Stimulated activated CD8-positive, alpha-beta memory T cell treated with anti-CD3 and anti-CD28 coated beads, Interleukin-7, amount 100 ng/mL, for 48 hours (primary cell): ENCODE measurements around the gene BRCA2.

Experiments
- DNase-seq, 2 donors: peaks; one replicate each; pipeline ENCODE4 v3.0.0-alpha.2; 2020; ENCODE audit warnings: low read depth in 1 of 2; ENCODE audit errors: extremely low read depth in 1 of 2

Gene BRCA2

GRCh38 chr13:32315238-32316027 is at the start of gene BRCA2, which contains the start of gene ZAR1L:
Gene BRCA2, plus strand, starts transcription at chr13:32315508. Its CDS starts 953 bp downstream, at chr13:32316461.
Gene ZAR1L, minus strand, starts transcription at chr13:32315363. Its CDS starts 3,438 bp downstream, at chr13:32311925.
- DNase-seq, result peak; percentile 78

DNA sequence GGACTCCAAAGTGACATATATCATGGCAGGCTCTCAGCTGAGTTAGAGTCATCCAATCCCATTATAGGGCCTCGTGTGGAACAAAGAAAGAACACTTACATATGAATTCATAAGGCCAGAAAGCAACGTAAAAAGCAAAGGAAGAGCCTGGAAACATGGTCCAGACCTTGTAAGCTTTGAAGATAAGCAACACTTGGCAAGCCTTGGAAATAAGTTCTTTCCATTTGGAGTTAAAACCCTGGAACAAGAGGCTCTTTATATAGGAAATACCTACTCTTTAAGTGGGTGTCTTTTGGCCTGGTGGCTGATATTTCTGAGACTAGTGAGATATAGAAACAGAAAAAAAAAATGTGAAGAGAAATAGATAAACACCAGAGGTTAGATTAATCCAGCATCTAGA is 49.6 kb upstream of the BRCA2 start:
- DNase-seq, result no peak

GRCh38 chr13:32266130-32266529 is 49.2 kb upstream of the BRCA2 start:
- no peak for DNase-seq

GRCh38 chr13:32267836-32268439 is 47.4 kb upstream of the BRCA2 start:
- DNase-seq, result peak in 1 of 2 donors; percentile 8

- no peak for DNase-seq
Measured at GRCh38 chr13:32272021-32272683, 43.2 kb upstream of the BRCA2 start.

GRCh38 chr13:32277839-32278238 is 37.5 kb upstream of the BRCA2 start:
- DNase-seq, result no peak

DNA sequence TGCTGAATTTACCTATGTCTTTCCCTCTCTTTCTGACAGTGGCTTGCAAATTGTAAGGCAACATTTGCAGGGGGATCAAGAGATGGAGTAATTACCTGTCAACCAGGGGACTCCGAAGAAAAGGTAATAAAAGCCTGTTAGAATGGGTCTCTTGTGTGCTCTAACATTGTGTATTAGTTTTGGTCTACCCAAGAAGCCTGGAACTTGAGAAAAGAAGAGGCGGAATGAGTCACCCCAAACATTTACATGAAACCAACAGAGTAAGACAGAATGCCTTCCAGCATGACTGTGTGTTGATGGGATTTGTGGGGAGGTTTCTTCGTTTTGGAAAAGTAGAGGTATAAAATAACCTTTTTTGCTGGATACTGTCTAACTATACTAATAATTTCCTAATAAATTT is 36.9 kb upstream of the BRCA2 start:
- no peak for DNase-seq

- no peak for DNase-seq
Measured at GRCh38 chr13:32281096-32281495, 34.2 kb upstream of the BRCA2 start.

GRCh38 chr13:32282096-32282711 is 33.1 kb upstream of the BRCA2 start:
- DNase-seq, result no peak

DNA sequence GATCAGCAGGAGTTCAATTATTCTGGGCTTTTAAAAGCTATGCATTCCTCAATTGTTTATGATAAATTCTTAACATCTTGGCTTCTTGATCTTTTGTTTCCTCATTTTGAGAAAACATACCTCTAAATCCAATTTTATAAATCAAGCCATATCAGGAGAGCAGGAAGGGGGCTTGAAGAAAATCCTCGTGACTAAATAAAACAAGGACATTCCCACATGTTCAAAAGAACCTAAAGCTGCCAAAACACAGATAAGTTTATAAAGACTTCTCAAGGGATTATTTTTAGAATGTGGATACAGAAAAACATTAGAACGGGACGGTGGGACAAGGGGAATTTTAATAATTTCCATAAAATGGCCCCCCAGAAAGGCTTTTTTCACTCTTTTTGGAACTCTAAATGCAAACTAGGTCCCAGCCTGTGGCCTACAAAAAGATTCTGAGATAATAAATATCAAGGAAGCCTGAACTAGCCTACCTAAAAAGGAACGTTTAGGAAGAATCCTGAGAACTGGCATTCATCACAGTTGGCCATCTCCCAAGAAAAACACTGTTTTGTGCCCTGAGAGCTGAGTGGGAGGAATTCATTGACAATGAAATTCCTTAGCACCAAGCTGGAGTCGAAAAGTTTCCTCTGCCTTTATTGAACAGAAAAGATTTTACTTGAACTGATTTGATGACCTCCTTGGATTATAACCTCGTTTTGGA is 30.2 kb upstream of the BRCA2 start:
- no peak for DNase-seq

- no peak for DNase-seq
Measured at GRCh38 chr13:32285633-32285965, 29.7 kb upstream of the BRCA2 start.

DNA sequence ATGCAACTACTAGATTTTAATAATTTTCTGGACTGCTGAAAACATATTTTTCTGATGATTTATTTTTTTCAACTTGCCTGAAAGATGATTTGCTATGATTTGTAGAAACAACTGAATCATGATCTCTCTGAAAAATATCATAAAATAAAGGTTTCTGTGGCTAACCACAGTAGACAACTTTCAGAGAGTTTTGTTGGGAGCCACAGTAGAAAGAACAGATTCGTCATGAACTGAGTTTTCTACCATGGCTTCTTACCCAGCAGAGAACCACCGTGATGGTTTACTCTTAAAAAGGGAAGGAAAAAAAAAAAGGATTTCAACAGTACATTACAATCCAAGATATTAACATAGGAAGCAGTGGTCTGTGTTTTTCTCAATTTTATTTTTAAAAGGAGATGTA is 18.1 kb upstream of the BRCA2 start:
- DNase-seq, result no peak

GRCh38 chr13:32298695-32299094 is 16.6 kb upstream of the BRCA2 start:
- DNase-seq, result no peak

- DNase-seq, result no peak
Measured at GRCh38 chr13:32299893-32300292, 15.4 kb upstream of the BRCA2 start.

- no peak for DNase-seq
Measured at GRCh38 chr13:32300406-32300805, 14.9 kb upstream of the BRCA2 start.

DNA sequence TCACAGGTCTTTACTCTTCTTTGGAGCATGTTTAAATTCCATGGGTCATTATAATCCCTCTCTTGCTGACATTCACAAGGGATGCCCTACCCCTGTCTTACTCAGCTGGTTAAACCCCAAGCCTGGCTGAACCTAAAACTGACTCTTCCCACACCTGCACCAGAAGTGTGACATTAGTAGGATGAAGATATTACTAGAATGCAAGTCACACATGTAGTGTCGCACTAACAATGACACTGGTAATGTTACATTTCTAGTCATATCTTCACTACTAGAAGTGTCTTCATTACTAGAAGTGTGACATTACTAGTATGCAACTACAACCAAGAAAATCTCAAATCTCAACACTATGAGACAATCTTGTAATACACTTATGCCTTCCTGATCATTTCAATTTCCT is 14.4 kb upstream of the BRCA2 start:
- no peak for DNase-seq

DNA sequence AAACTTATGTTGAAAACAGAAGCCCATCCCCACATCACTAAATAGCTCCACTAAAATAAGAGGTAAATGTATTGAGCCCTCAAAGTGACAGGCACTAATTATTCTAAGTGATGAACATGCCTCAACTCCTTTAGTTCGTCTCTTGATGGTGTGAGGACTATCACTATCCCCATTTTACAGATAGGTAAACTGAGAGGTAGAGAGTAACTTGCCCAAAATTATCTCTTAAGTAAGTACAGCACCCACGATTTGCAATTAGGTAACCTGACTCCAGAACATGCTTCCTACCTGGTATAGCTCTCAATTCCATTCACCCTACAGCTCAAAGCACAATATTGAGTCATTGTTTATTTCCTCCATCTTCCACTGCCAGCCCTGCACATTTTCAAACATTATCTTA is 12.8 kb upstream of the BRCA2 start:
- DNase-seq, result no peak

- no peak for DNase-seq
Measured at GRCh38 chr13:32305646-32306045, 9.7 kb upstream of the BRCA2 start.

DNA sequence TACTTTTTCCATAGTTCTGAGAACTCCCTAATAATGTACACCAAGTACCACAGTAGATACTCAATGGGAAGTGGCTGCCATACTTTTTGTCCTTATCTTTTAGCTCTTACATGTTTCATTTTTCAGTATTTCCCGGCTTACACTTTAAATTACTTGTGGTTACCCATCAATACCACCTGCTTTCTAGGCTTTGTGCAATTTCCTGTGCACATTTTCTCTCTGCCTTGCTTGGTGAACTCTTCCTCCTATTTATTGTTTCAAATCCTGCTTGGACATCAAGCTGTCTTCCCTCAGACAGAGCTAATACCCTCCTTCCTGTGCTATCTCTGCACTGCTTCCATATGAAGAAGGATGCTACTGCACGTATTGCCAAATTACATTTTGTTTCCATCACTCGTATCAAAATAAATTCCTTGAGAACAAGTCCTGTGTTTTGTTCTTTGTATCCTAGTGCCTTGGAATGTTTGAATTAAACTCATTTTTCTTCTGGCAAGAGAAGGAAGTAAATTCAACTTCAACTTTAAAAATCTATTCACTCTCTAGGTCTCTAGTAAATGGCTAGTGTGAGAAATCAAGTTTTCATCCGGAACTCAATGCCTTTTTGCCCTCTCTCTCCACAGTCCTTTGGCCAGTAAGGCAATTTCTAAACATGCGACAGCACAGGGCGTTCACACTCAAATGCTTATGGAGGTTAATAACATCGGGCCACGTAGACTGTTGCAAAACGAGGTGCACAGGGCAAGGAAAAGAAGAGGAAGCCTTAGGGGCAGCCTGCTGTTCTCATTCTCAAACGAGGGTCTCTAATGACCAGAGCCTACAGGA is 5.8 kb upstream of the BRCA2 start:
- no peak for DNase-seq

DNA sequence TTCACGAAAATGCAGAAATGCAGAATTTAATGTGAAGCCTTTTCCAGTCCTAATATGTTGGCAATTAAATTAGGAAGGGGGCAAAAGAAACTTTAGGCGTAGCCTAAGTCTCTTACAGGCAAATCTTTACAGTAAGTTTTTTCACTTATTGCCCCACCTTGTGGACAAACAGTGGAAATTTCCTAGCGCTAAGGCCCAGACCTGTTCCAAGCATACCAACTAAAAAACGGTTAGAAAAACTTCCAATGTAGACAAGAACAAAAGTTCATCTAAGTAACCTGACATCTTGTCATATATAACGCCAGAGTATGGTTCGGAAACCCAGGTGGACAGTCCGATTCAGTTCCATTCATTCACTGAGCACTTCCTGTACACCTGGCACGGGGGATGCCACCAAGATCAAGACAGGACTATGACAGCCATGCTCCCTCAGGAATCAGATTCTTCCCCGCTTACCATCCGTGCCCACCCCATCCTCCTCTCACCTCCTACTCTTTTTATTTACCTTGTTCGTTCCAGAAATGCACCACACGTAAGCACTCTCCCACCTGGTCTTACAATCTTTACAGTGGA is 5.1 kb upstream of the BRCA2 start:
- no peak for DNase-seq
